Superior temporal gyrus (tissue), 1 donor: ENCODE data around the gene HHIP.

ENCODE experiments used
- DNase-seq: peaks from one replicate; pipeline ENCODE4 v3.0.0-alpha.2; 2016; ENCODE audit errors: extremely low spot score

HHIP gene

DNA sequence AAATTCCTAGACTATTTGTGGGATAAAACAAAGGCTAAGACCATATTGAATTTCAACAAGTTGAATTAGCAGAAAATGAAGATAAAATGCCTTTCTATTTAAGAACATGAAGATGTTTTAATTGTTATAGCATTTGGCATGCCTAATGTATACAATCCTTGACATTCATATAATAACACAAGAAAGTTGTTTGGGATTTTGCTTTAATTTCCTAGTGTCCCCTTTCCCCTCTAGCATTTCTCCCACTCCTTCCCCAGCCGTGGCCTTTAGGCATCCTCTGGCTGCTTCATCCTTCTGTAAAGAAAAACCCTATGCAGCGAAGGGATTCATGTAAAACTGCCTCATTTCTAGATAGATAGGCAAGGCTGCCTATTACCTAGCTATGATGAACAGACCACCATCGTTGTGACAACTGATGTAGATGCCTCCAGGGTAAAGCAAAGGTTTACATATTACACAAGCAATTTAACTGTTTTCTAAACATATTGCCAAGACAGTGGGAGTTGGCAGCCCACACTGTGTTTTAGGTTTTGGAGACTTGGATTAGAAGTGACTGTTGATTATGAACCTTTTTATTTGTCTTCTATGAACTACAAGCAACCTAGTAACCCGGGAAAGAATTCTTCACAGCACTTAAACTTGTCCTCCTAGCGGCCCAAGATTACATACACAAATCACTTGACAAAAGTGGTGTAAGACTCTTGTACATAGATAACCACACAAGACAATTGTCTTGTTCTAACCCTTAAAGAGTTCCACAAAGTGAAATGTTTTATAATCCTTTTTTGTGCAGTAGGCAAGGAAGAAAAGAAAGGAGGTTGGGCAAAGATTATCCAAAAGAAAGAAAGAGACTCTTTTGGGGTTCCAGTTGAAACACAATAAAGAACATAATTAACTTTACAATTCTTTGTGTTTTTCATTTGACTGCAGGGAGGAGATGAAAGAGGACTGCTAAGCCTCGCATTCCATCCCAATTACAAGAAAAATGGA is 59.9 kb downstream of the HHIP start:
- no peak for DNase-seq

DNA sequence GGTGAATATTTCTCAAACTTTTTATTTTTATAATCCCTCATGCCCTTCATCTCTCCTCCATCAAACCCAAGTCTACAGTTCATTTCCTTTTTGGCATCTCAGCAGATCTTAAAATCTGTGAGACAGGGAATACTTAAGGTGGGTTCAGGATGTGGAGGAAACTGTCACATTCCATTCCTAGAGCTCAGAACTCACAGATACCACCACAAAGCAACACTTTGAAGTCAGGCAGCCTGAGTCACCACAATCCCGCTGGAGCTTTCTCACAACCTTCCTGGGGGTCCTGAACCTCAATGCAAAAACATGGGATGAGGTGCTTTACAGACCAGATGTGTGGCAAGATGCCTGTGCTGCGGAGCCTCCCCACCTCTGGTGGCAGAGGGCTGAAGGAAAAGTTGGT is 63.2 kb downstream of the HHIP start:
- no peak for DNase-seq

DNA sequence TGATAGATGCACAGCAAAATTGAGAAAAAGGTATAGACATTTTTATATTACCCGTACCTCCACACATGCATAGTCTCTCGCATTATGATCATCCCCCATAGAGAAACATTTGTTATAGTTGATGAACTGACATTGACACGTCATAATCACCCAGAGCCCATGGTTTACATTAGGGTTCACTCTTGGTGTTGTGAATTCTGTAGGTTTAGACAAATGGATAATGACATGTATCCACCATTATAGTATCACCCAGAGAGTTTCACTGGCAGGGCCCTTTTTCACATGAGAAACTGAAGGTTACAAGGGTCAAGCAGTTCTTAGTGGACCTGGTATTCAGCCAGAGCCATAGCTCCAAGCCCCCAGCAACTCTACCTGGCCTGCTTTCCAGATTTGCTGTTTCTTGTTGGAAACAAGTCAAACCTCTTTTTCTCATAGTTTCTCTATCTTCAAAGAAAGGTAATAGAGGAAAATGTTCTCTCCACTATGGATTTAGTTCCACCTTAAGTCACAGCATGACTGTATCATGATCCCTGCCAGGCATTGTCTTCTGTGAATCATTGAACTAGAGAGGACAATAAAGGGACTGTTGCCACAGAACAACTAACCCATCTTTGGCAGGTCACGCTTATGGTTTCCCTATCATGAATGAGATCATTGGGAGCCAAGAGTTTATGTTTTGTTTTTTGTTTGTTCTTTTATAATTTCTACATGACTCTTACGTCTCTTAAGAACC is 64.0 kb downstream of the HHIP start:
- DNase-seq, result peak; percentile 97

- no peak for DNase-seq
These were observed 64.6 kb downstream of the HHIP start for GRCh38 chr4:144710526-144710912.

GRCh38 chr4:144711700-144712456 is 65.9 kb downstream of the HHIP start:
- no peak for DNase-seq

- no peak for DNase-seq
These were observed 66.8 kb downstream of the HHIP start for GRCh38 chr4:144712775-144713174.

DNA sequence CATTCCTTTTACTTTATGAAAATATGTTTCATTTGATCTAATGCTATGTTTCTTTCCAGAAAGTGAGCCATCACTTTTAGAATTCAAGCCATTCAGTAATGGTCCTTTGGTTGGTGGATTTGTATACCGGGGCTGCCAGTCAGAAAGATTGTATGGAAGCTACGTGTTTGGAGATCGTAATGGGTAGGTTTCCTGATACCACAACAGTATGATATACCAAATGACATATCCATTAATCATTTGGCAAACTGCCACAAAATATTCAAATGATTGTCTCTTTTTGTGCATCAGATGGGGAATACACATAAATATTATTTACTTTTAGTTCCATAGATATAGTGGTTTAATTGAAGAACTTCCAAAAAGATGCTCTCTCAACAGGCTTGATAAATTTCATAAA is 68.2 kb downstream of the HHIP start:
- DNase-seq, result no peak

GRCh38 chr4:144715230-144715629 is 69.3 kb downstream of the HHIP start:
- DNase-seq, result no peak

GRCh38 chr4:144716778-144717177 is 70.8 kb downstream of the HHIP start:
- no peak for DNase-seq

GRCh38 chr4:144718958-144719512 is 73.1 kb downstream of the HHIP start:
- DNase-seq, result no peak

GRCh38 chr4:144720491-144720890 is 74.5 kb downstream of the HHIP start:
- no peak for DNase-seq

- DNase-seq, result no peak
These were observed 76.0 kb downstream of the HHIP start for GRCh38 chr4:144721994-144722393.

DNA sequence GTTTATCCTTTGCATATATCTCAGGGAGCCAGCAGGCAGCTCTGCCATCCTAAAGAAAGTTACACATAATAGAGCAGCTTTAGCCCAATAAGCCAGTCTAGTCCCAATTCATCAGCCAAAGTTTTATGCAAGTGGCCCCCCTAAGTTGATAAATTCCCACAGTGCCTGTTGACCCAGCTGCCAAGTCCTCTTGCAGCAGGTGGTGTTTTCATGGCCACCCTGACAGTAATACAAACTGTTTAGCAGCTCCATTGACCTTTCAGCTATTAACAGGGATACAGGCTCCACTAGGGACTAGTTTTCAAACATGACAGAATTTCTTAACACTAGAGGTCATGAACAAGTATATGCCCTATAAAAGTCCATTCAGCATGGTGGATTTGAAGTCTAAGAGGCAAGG is 77.5 kb downstream of the HHIP start:
- DNase-seq, result no peak

- DNase-seq, result no peak
These were observed 83.2 kb downstream of the HHIP start for GRCh38 chr4:144729175-144729574.

GRCh38 chr4:144732584-144733428 is 86.8 kb downstream of the HHIP start:
- DNase-seq, result no peak

- no peak for DNase-seq
These were observed 87.6 kb downstream of the HHIP start for GRCh38 chr4:144733566-144733965.

- no peak for DNase-seq
These were observed 88.6 kb downstream of the HHIP start for GRCh38 chr4:144734522-144734921.

DNA sequence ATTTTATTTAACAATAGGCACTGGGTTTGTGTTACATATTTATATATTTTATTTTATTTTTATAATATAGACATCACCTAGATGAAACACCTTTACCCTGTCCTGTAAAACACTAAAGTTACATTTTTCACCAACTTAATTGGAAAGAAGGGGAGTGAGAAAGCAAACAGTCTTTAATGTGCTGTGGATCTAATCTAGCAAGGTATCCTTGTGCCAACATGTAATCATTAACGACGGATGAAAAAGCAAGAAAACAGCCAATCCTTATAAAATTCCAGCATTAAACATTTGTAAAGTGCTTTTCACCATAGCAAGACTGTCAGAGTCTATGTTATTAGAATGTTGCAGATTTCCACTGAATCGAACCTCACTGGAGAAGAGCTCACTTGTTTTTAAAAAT is 92.7 kb downstream of the HHIP start:
- DNase-seq, result no peak

- no peak for DNase-seq
These were observed 93.6 kb downstream of the HHIP start for GRCh38 chr4:144739511-144740033.

- no peak for DNase-seq
These were observed 94.4 kb downstream of the HHIP start for GRCh38 chr4:144740316-144740715.
